SK-N-SH (cell line): ENCODE data around the gene L3MBTL2. TPM values are rescaled to one million over a fixed set of nuclear protein-coding genes. Genes with fewer than 3 reads are reported as not detected.

ENCODE experiments used
- CTCF ChIA-PET: fragments of 300-600, 350-600 bp; formaldehyde crosslinking; extraction: SDS; loops from one replicate; lab custom pipeline; 2021; lab: Yijun Ruan, JAX
- POLR2A ChIA-PET: fragments of 350-600 bp; sonication (Branson Sonifier 250); formaldehyde crosslinking; extraction: SDS; loops from one replicate; lab custom pipeline; 2020; ENCODE audit warnings: antibody characterized with exemption, inconsistent platforms; lab: Yijun Ruan, JAX
- DNase-seq: peaks from one replicate; pipeline ENCODE4 v3.0.0; 2012
- H2AFZ ChIP-seq: fragments of 200-600 bp; sonication (generic); 2 replicates; pipeline ENCODE4 v1.8.1; 2016; ENCODE audit warnings: antibody characterized with exemption, mild to moderate bottlenecking, low read depth
- H3F3A ChIP-seq: fragments of 200-600 bp; sonication (generic); replicated peaks from 2 replicates; pipeline ENCODE3; 2016; ENCODE audit warnings: antibody characterized with exemption, mild to moderate bottlenecking; ENCODE audit not compliant: insufficient read depth
- H3K27ac ChIP-seq, 2 experiments: fragments of 200-500 bp in 1 of 2; fragments of 200-600 bp in 1 of 2; sonication (Bioruptor generic) in 1 of 2; sonication (generic), shearing (Covaris generic) in 1 of 2; 2 replicates each; pipeline versions ENCODE4 v1.5.1 to v1.6.1; 2014 to 2016; ENCODE audit warnings: low read depth in 2 of 2, inconsistent platforms in 1 of 2, low read length in 1 of 2, mild to moderate bottlenecking in 1 of 2, mixed read lengths in 1 of 2
- H3K27me3 ChIP-seq: fragments of 200-600 bp; sonication (generic), shearing (Covaris generic); 2 replicates; pipeline ENCODE4 v1.6.1; 2016; ENCODE audit warnings: mixed run types; ENCODE audit not compliant: insufficient read depth
- H3K36me3 ChIP-seq, 2 experiments: fragments of 200-500 bp in 1 of 2; fragments of 200-600 bp in 1 of 2; sonication (Bioruptor generic) in 1 of 2; sonication (generic) in 1 of 2; replicated peaks in 1 of 2; 2 replicates each; pipeline versions ENCODE3 to v1.5.1; 2014 to 2016; ENCODE audit warnings: low read length in 1 of 2, mild to moderate bottlenecking in 1 of 2; ENCODE audit not compliant: insufficient read depth in 2 of 2, control insufficient read depth in 1 of 2
- H3K4me1 ChIP-seq, 2 experiments: fragments of 200-500 bp in 1 of 2; fragments of 200-600 bp in 1 of 2; sonication (Bioruptor generic) in 1 of 2; sonication (generic), shearing (Covaris generic) in 1 of 2; 2 replicates each; pipeline versions ENCODE4 v1.5.1 to v1.6.1; 2014 to 2016; ENCODE audit warnings: low read depth in 1 of 2, low read length in 1 of 2, mixed run types in 1 of 2; ENCODE audit not compliant: insufficient read depth in 2 of 2, control insufficient read depth in 1 of 2
- H3K4me2 ChIP-seq: fragments of 200-600 bp; sonication (generic), shearing (Covaris generic); 2 replicates; pipeline ENCODE4 v1.6.1; 2017; ENCODE audit warnings: mixed run types
- H3K4me3 ChIP-seq, 2 experiments: fragments of 200-500 bp in 1 of 2; fragments of 200-600 bp in 1 of 2; sonication (Bioruptor generic) in 1 of 2; sonication (generic), shearing (Covaris generic) in 1 of 2; 2 replicates each; pipeline versions ENCODE4 v1.5.1 to v1.8.1; 2014 to 2016; ENCODE audit warnings: low read depth in 2 of 2, inconsistent platforms in 1 of 2, low read length in 1 of 2, mild to moderate bottlenecking in 1 of 2, mixed read lengths in 1 of 2, moderate library complexity in 1 of 2
- H3K79me2 ChIP-seq: fragments of 200-600 bp; sonication (generic); 2 replicates; pipeline ENCODE4 v1.8.1; 2017; ENCODE audit warnings: mild to moderate bottlenecking; ENCODE audit not compliant: insufficient read depth
- H3K9ac ChIP-seq: fragments of 200-600 bp; sonication (generic); 2 replicates; pipeline ENCODE4 v1.6.1; 2017; ENCODE audit warnings: mixed run types
- H3K9me2 ChIP-seq: fragments of 200-600 bp; sonication (generic); 2 replicates; pipeline ENCODE4 v1.6.1; 2017; ENCODE audit warnings: mixed run types
- H3K9me3 ChIP-seq: fragments of 200-600 bp; sonication (generic); 2 replicates; pipeline ENCODE4 v1.6.1; 2017; ENCODE audit warnings: mixed run types, mild to moderate bottlenecking, moderate library complexity
- H4K20me1 ChIP-seq: fragments of 200-600 bp; sonication (generic); 2 replicates; pipeline ENCODE4 v1.6.1; 2017; ENCODE audit warnings: mild to moderate bottlenecking, mixed run types; ENCODE audit not compliant: insufficient read depth
- CHD2 ChIP-seq: fragments of 150-350 bp; IDR thresholded peaks from 2 replicates; pipeline ENCODE4 v1.6.1; 2018; ENCODE audit warnings: low read length; ENCODE audit not compliant: partially characterized antibody
- ELF1 ChIP-seq: IDR thresholded peaks from 2 replicates; pipeline ENCODE4 v1.4.0; 2012
- EP300 ChIP-seq, 2 experiments: IDR thresholded peaks; 2 replicates each; pipeline versions ENCODE4 v1.4.0 to v1.6.1; 2012; ENCODE audit warnings: borderline replicate concordance in 1 of 2, low read depth in 1 of 2, low read length in 1 of 2
- EZH2phosphoT487 ChIP-seq: fragments of 200-600 bp; sonication (generic); IDR thresholded peaks from 2 replicates; pipeline ENCODE4 v1.6.1; 2017; ENCODE audit warnings: low read depth, mixed run types, mild to moderate bottlenecking, antibody characterized with exemption, moderate library complexity, borderline replicate concordance
- FOSL2 ChIP-seq: IDR thresholded peaks from 2 replicates; pipeline ENCODE4 v1.4.0; 2012; ENCODE audit warnings: low read depth, mild to moderate bottlenecking, moderate library complexity, borderline replicate concordance
- FOXJ3 ChIP-seq: sonication (generic); formaldehyde crosslinking; IDR thresholded peaks from 2 replicates; pipeline ENCODE4 v1.5.1; 2020; ENCODE audit warnings: mild to moderate bottlenecking, missing genetic modification reagents
- FOXM1 ChIP-seq: IDR thresholded peaks from 2 replicates; pipeline ENCODE4 v1.4.0; 2012; ENCODE audit warnings: low read depth, mild to moderate bottlenecking
- IRF3 ChIP-seq: fragments of 150-350 bp; IDR thresholded peaks from 2 replicates; pipeline ENCODE4 v1.6.1; 2016; ENCODE audit warnings: mild to moderate bottlenecking, low read depth, low read length
- MAX ChIP-seq: IDR thresholded peaks from 2 replicates; pipeline ENCODE4 v1.4.0; 2012; ENCODE audit warnings: low read depth
- POLR2AphosphoS5 ChIP-seq: IDR thresholded peaks from 2 replicates; pipeline ENCODE4 v1.6.1; 2012; ENCODE audit warnings: low read depth, low read length
- RCOR1 ChIP-seq: fragments of 150-350 bp; IDR thresholded peaks from 2 replicates; pipeline ENCODE4 v1.6.1; 2017; ENCODE audit warnings: antibody characterized with exemption, low read length
- RXRA ChIP-seq: IDR thresholded peaks from 2 replicates; pipeline ENCODE4 v1.4.0; 2012; ENCODE audit warnings: low read depth, mild to moderate bottlenecking, borderline replicate concordance
- TAF1 ChIP-seq: IDR thresholded peaks from 2 replicates; pipeline ENCODE4 v1.6.1; 2012; ENCODE audit warnings: low read depth, mild to moderate bottlenecking, low read length, moderate library complexity, borderline replicate concordance
- TCF12 ChIP-seq: IDR thresholded peaks from 2 replicates; pipeline ENCODE4 v1.4.0; 2012
- TEAD4 ChIP-seq: IDR thresholded peaks from 2 replicates; pipeline ENCODE4 v1.4.0; 2012; ENCODE audit warnings: mild to moderate bottlenecking, borderline replicate concordance; ENCODE audit not compliant: insufficient read depth
- USF1 ChIP-seq: IDR thresholded peaks from 2 replicates; pipeline ENCODE4 v1.4.0; 2012; ENCODE audit warnings: low read depth, borderline replicate concordance
- USF2 ChIP-seq: fragments of 150-350 bp; IDR thresholded peaks from 2 replicates; pipeline ENCODE4 v1.6.1; 2017; ENCODE audit warnings: antibody characterized with exemption, low read length, low read depth, borderline replicate concordance
- ZBTB33 ChIP-seq: IDR thresholded peaks from 2 replicates; pipeline ENCODE4 v1.4.0; 2012; ENCODE audit warnings: low read depth, borderline replicate concordance
- WGBS: methylation state at CpG from one replicate; pipeline ENCODE4 v1.1.6; 2017; ENCODE audit warnings: low lambda C conversion rate; 5-methylcytosine and 5-hydroxymethylcytosine counted together
- polyA plus RNA-seq, 3 experiments: library from polyadenylated mRNA; depleted of rRNA; stranded (reverse); fragments of >200 nt; gene quantifications; 2 replicates each; pipeline ENCODE4 v1.2.3, GENCODE V29; 2012

The L3MBTL2 gene
- polyA plus RNA-seq, 1 of the 3 experiments (the other 2 are of a cell fraction) = 13.3 TPM

- no peak for TF ChIP-seq IRF3
- no peak for TF ChIP-seq ZBTB33
These were observed 4.0 kb upstream of the L3MBTL2 start (continued) for GRCh38 chr22:41201141-41201540.

GRCh38 chr22:41203118-41203517 is 2.0 kb upstream of the L3MBTL2 start:
- 82% methylated on average over 2 of the region's 2 CpGs for WGBS
- ChIA-PET POLR2A (no interaction called here), CTCF (no interaction called here)
- TF ChIP-seq ELF1 (no peak), RXRA (no peak), FOXM1 (no peak), MAX (no peak), FOSL2 (no peak), POLR2AphosphoS5 (no peak), RCOR1 (no peak), FOXJ3 (CRISPR knock-in tag) (no peak), TAF1 (no peak), EP300 (IDR thresholded peaks at IDR 0.05; ENCODE audit: borderline replicate concordance in 1 of 2, low read depth in 1 of 2, low read length in 1 of 2) (no peak), USF1 (no peak), TCF12 (no peak), EZH2phosphoT487 (no peak), TEAD4 (no peak), IRF3 (no peak), CHD2 (no peak), USF2 (no peak)
- Histone ChIP-seq H2AFZ (no peak overlapping the region), H4K20me1 (no peaks in the 10 kb centered on the region), H3K9me3 (no peaks in the 10 kb centered on the region), H3K27ac (no peak overlapping the region), H3K79me2 (peaks cover 18% of the 10 kb centered on the region), H3K4me2 (no peak overlapping the region), H3K9ac (no peak overlapping the region), H3F3A (no peaks in the 10 kb centered on the region), H3K27me3 (no peaks in the 10 kb centered on the region), H3K9me2 (no peaks in the 10 kb centered on the region), H3K36me3 (no peaks in the 10 kb centered on the region), H3K4me3 (no peak overlapping the region), H3K4me1 (peaks cover 0 to 4% of the 10 kb centered on the region in 2 experiments; a peak in 1 of 4 replicates)
- DNase-seq = no peak
